HEK293 (cell line): ENCODE data around the gene OPTN.
A peak's percentile ranks its signal among the peaks of the same experiment; 100 is the strongest.

Source experiments
- CTCF ChIA-PET: fragments of 350-600 bp; formaldehyde crosslinking; extraction: SDS; loops from one replicate; lab custom pipeline; 2021; ENCODE audit warnings: antibody characterized with exemption; lab: Yijun Ruan, JAX
- POLR2A ChIA-PET: fragments of 300-600 bp; formaldehyde crosslinking; extraction: SDS; loops from one replicate; lab custom pipeline; 2020; ENCODE audit warnings: antibody characterized with exemption, inconsistent platforms; lab: Yijun Ruan, JAX
- H3K27ac ChIP-seq: fragments of 200-500 bp; sonication (Bioruptor generic); 2 replicates; pipeline ENCODE4 v1.5.1; 2014; ENCODE audit warnings: low read depth, low read length, control low read depth, inconsistent platforms; ENCODE audit errors: extremely low read depth
- H3K36me3 ChIP-seq, 2 experiments: fragments of 200-500 bp in 1 of 2; sonication (Bioruptor generic) in 1 of 2; 1 replicate in 1 of 2; 2 replicates in 1 of 2; pipeline ENCODE4 v1.5.1; 2014 to 2017; ENCODE audit warnings: inconsistent platforms in 2 of 2, low read length in 2 of 2; ENCODE audit not compliant: control insufficient read depth in 2 of 2, insufficient read depth in 1 of 2
- H3K4me1 ChIP-seq: fragments of 200-500 bp; sonication (Bioruptor generic); 2 replicates; pipeline ENCODE4 v1.5.1; 2014; ENCODE audit warnings: mild to moderate bottlenecking, low read length, inconsistent platforms; ENCODE audit not compliant: control insufficient read depth, insufficient read depth
- H3K4me3 ChIP-seq: 2 replicates; pipeline ENCODE4 v1.5.1; 2011; ENCODE audit warnings: low read depth, mild to moderate bottlenecking, control low read depth, low read length, moderate library complexity
- H3K9me3 ChIP-seq: fragments of 200-500 bp; sonication (Bioruptor generic); 2 replicates; pipeline ENCODE4 v1.5.1; 2014; ENCODE audit warnings: low read depth, low read length, inconsistent platforms; ENCODE audit not compliant: control insufficient read depth, insufficient read depth
- EGR2 ChIP-seq: fragments of 450-650 bp; formaldehyde crosslinking; IDR thresholded peaks from 2 replicates; pipeline ENCODE4 v1.5.1; 2016; ENCODE audit warnings: low read depth, missing biosample characterization, missing genetic modification characterization
- REPIN1 ChIP-seq: fragments of 450-650 bp; formaldehyde crosslinking; IDR thresholded peaks from 2 replicates; pipeline ENCODE4 v1.5.1; 2017; ENCODE audit warnings: missing biosample characterization, missing genetic modification characterization, low read depth
- SP3 ChIP-seq: fragments of 450-650 bp; formaldehyde crosslinking; IDR thresholded peaks from 2 replicates; pipeline ENCODE4 v1.5.1; 2016; ENCODE audit warnings: missing biosample characterization, missing genetic modification characterization
- ZNF112 ChIP-seq: fragments of 450-650 bp; formaldehyde crosslinking; IDR thresholded peaks from 2 replicates; pipeline ENCODE4 v1.5.0; 2017; ENCODE audit warnings: missing biosample characterization, missing genetic modification characterization
- ZNF121 ChIP-seq: fragments of 450-650 bp; formaldehyde crosslinking; IDR thresholded peaks from 2 replicates; pipeline ENCODE4 v1.5.1; 2016; ENCODE audit warnings: missing biosample characterization, missing genetic modification characterization
- ZNF140 ChIP-seq: fragments of 450-650 bp; formaldehyde crosslinking; IDR thresholded peaks from 2 replicates; pipeline ENCODE4 v1.5.1; 2016; ENCODE audit warnings: missing biosample characterization, missing genetic modification characterization
- ZNF146 ChIP-seq: fragments of 450-650 bp; formaldehyde crosslinking; IDR thresholded peaks from 2 replicates; pipeline ENCODE4 v1.5.1; 2016; ENCODE audit warnings: missing biosample characterization, missing genetic modification characterization
- ZNF2 ChIP-seq: fragments of 450-650 bp; formaldehyde crosslinking; IDR thresholded peaks from 2 replicates; pipeline ENCODE4 v1.5.1; 2016; ENCODE audit warnings: missing biosample characterization, missing genetic modification characterization
- ZNF274 ChIP-seq, 2 experiments: fragments of 200-500 bp in 1 of 2; fragments of 450-650 bp in 1 of 2; sonication (Bioruptor generic) in 1 of 2; formaldehyde crosslinking in 1 of 2; IDR thresholded peaks; 2 replicates each; pipeline versions ENCODE4 v1.5.1 to v1.6.1; 2014 to 2016; ENCODE audit warnings: borderline replicate concordance in 1 of 2, inconsistent platforms in 1 of 2, low read length in 1 of 2, missing biosample characterization in 1 of 2, missing genetic modification characterization in 1 of 2
- ZNF311 ChIP-seq: fragments of 450-650 bp; formaldehyde crosslinking; IDR thresholded peaks from 2 replicates; pipeline ENCODE4 v1.5.1; 2017; ENCODE audit warnings: missing biosample characterization, missing genetic modification characterization, borderline replicate concordance
- ZNF423 ChIP-seq: fragments of 450-650 bp; formaldehyde crosslinking; IDR thresholded peaks from 2 replicates; pipeline ENCODE4 v1.5.1; 2016; ENCODE audit warnings: missing biosample characterization, missing genetic modification characterization
- ZNF560 ChIP-seq: fragments of 450-650 bp; formaldehyde crosslinking; IDR thresholded peaks from 2 replicates; pipeline ENCODE4 v1.5.1; 2017; ENCODE audit warnings: missing biosample characterization, missing genetic modification characterization, borderline replicate concordance
- ZNF561 ChIP-seq: fragments of 450-650 bp; IDR thresholded peaks from 2 replicates; pipeline ENCODE4 v1.5.1; 2018; ENCODE audit warnings: missing biosample characterization, missing genetic modification characterization, borderline replicate concordance
- ZNF596 ChIP-seq: fragments of 450-650 bp; IDR thresholded peaks from 2 replicates; pipeline ENCODE4 v1.5.0; 2018; ENCODE audit warnings: missing biosample characterization, mild to moderate bottlenecking, missing genetic modification characterization, moderate library complexity
- ZNF610 ChIP-seq: fragments of 450-650 bp; formaldehyde crosslinking; IDR thresholded peaks from 2 replicates; pipeline ENCODE4 v1.5.1; 2016; ENCODE audit warnings: missing biosample characterization, missing genetic modification characterization, borderline replicate concordance
- ZNF621 ChIP-seq: fragments of 450-650 bp; formaldehyde crosslinking; IDR thresholded peaks from 2 replicates; pipeline ENCODE4 v1.5.1; 2017; ENCODE audit warnings: missing biosample characterization, missing genetic modification characterization
- ZNF623 ChIP-seq: fragments of 450-650 bp; formaldehyde crosslinking; IDR thresholded peaks from 2 replicates; pipeline ENCODE4 v1.5.1; 2016; ENCODE audit warnings: missing biosample characterization, missing genetic modification characterization
- ZNF776 ChIP-seq: fragments of 450-650 bp; formaldehyde crosslinking; IDR thresholded peaks from 2 replicates; pipeline ENCODE4 v1.5.0; 2017; ENCODE audit warnings: missing biosample characterization, missing genetic modification characterization, borderline replicate concordance
- ZSCAN4 ChIP-seq: fragments of 450-650 bp; formaldehyde crosslinking; IDR thresholded peaks from 2 replicates; pipeline ENCODE4 v1.5.1; 2017; ENCODE audit warnings: missing biosample characterization, missing genetic modification characterization
- TF ChIP-seq, protein P1 (sequence below): fragments of 450-650 bp; formaldehyde crosslinking; IDR thresholded peaks from 2 replicates; pipeline ENCODE4 v1.5.1; 2016; ENCODE audit warnings: missing biosample characterization, missing genetic modification characterization

OPTN gene

DNA sequence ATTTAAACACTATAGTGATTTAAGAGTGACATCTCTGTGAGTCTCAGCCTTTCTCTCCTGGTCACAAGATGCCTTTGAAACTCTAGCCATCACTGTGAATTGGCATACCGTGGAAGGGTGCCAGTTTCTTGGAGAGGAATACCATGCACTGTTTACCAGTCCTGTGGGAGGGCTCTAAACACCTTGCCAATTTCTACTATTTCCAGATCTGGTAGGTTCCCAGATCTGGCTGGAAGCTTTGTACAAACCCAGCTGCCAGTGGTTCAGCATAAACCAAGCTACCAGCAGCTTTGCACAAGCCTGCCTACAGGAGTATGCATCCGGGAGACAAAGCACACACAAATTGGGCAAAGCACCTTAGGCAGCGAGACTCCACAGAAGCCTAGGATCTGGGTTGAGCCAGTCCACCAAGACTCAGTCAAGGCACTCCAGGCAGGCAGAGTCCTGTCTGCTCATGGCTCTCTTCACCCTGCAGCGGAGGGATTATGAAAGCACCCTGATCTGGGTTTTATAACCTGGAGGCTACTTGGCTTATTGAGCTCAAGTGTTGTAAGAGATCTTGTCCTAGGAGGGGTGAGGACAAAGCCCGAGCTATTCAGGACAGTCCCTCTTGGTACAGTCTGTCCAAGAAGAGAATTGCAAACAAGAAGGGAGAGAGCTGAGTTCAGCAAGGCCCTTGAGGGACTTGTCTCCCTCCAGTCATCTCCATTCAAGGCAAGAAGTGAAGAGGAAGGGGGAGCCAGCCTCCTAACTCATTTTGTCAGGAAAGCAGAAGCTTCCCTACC, 85.0 kb downstream of the OPTN start:
- H3K9me3 ChIP-seq: no peaks in the 10 kb centered on the region
- H3K27ac ChIP-seq: no peak overlapping the region
- no peak for TF ChIP-seq ZNF560 (tag by site-specific recombination)
- no peak for TF ChIP-seq ZNF274 (IDR thresholded peaks at IDR 0.05; ENCODE audit: low read length)
- TF ChIP-seq ZNF274 (tag by site-specific recombination; IDR thresholded peaks at IDR 0.05; ENCODE audit: borderline replicate concordance): no peak
- no peak for TF ChIP-seq ZNF311 (tag by site-specific recombination)
- TF ChIP-seq ZNF112: no peak
- TF ChIP-seq ZNF610 (tag by site-specific recombination): no peak
- no peak for TF ChIP-seq ZNF621 (tag by site-specific recombination)
- TF ChIP-seq ZNF776 (tag by site-specific recombination): no peak
- no peak for TF ChIP-seq ZNF596
- no peak for TF ChIP-seq REPIN1
- TF ChIP-seq ZNF423 (tag by site-specific recombination): no peak
- no peak for TF ChIP-seq ZNF140
- TF ChIP-seq ZNF561: no peak
- no peak for TF ChIP-seq SP3
- no peak for TF ChIP-seq ZNF2 (tag by site-specific recombination)
- TF ChIP-seq, all 188 proteins: peak for 0
- CTCF ChIA-PET: interaction anchor here (0.8 to 1.0 kb wide), 2 partner anchors 21 to 87 kb away, joined by 3 read pairs; no protein-coding TSS in a partner anchor
- no peak overlapping the region for H3K4me3 ChIP-seq
- POLR2A ChIA-PET: no interaction called here
- H3K36me3 ChIP-seq: peaks cover 68 to 98% of the 10 kb centered on the region in 2 experiments
- H3K4me1 ChIP-seq: no peaks in the 10 kb centered on the region

DNA sequence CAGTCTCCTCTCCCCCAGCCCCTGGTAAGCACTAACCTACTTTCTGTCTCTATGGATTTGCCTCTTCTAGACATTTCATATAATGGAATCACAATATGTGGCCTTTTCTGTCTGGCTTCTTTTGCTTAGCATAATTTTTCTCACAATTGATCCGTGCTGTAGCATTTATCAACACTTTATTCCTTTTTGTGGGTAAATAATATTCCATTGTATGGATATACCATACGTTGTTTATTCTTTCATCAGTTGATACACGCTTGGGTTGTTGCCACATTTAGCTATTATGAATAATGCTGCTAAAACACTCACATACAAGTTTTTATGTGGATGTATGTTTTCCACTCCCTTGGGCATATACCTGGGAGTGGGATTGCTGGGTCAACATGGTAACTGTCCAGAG, 87.2 kb downstream of the OPTN start:
- ChIA-PET CTCF (interaction anchor here (0.8 kb wide), 1 partner anchor 10 kb away, joined by 3 read pairs; no protein-coding TSS in a partner anchor), POLR2A (no interaction called here)
- no peak for TF ChIP-seq ZSCAN4 (tag by site-specific recombination)
- no peak for TF ChIP-seq ZNF121 (tag by site-specific recombination)
- peak; percentile 92 for TF ChIP-seq ZNF146 (tag by site-specific recombination)
- TF ChIP-seq REPIN1: no peak
- TF ChIP-seq EGR2 (tag by site-specific recombination): no peak
- TF ChIP-seq, protein P1, sequence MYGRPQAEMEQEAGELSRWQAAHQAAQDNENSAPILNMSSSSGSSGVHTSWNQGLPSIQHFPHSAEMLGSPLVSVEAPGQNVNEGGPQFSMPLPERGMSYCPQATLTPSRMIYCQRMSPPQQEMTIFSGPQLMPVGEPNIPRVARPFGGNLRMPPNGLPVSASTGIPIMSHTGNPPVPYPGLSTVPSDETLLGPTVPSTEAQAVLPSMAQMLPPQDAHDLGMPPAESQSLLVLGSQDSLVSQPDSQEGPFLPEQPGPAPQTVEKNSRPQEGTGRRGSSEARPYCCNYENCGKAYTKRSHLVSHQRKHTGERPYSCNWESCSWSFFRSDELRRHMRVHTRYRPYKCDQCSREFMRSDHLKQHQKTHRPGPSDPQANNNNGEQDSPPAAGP (tag by site-specific recombination): no peak
- TF ChIP-seq ZNF623 (tag by site-specific recombination): no peak
- H3K36me3 ChIP-seq: peaks cover 64 to 98% of the 10 kb centered on the region in 2 experiments
- H3K27ac ChIP-seq: no peak overlapping the region
- H3K9me3 ChIP-seq: no peaks in the 10 kb centered on the region
- no peak overlapping the region for H3K4me3 ChIP-seq
- H3K4me1 ChIP-seq: no peaks in the 10 kb centered on the region
